ENCODE measurements around the gene TYMP. TPM values are rescaled to one million over a fixed set of nuclear protein-coding genes. Genes with fewer than 3 reads are reported as not detected.

The TYMP gene
- total and polyA plus RNA-seq, 2 of the 4 experiments (the other 2 are of a cell fraction): 0.18 to 0.74 TPM

- TF ChIP-seq MAZ (IDR thresholded peaks at IDR 0.05; ENCODE audit: borderline replicate concordance, low read depth, low read length): no peak
These were observed 31.9 kb upstream of the TYMP start (continued) for GRCh38 chr22:50561401-50562358.

- Histone ChIP-seq H3K9ac (ENCODE audit: low read depth, low read length) (no peak overlapping the region), H4K5ac (ENCODE audit: low read depth, low read length) (no peak overlapping the region), H2AK9ac (replicated peaks; ENCODE audit: low read depth, low read length, poor library complexity) (no peak overlapping the region), H3K4ac (ENCODE audit: low read depth, low read length) (no peak overlapping the region), H4K8ac (ENCODE audit: low read depth in 2 of 2, low read length in 2 of 2) (no peak overlapping the region), H3K9me1 (ENCODE audit: insufficient read depth, low read length) (0 out of 2 replicates have a peak, but pooled peaks cover 4% of the 10 kb centered on the region), H4K20me1 (ENCODE audit: insufficient read depth, low read length) (no peaks in the 10 kb centered on the region), H3K18ac (ENCODE audit: low read depth, low read length) (no peak overlapping the region), H3K79me1 (ENCODE audit: low read depth in 1 of 2, low read length in 2 of 2) (no peaks in the 10 kb centered on the region), H3K23ac (ENCODE audit: low read depth, low read length) (no peak overlapping the region), H3K27me3 (ENCODE audit: control insufficient read depth, insufficient read depth, low read length) (peaks cover 31% of the 10 kb centered on the region), H3K4me1 (ENCODE audit: control insufficient read depth, insufficient read depth, low read length) (no peaks in the 10 kb centered on the region), H3K56ac (ENCODE audit: extremely low read depth, insufficient read depth, low read length) (no peak overlapping the region), H3K36me3 (ENCODE audit: control insufficient read depth, insufficient read depth, low read length) (no peaks in the 10 kb centered on the region), H3K14ac (replicated peaks; ENCODE audit: low read depth, low read length) (no peak overlapping the region), H2BK15ac (ENCODE audit: low read depth, low read length) (no peak overlapping the region), H2AK5ac (ENCODE audit: low read depth, low read length) (no peak overlapping the region), H2BK20ac (ENCODE audit: low read depth, low read length) (no peak overlapping the region), H4K91ac (ENCODE audit: insufficient read depth, low read depth, low read length) (no peak overlapping the region), H2BK120ac (ENCODE audit: low read depth, low read length) (no peak overlapping the region), H2AFZ (replicated peaks; ENCODE audit: low read length, poor library complexity) (no peak overlapping the region), H3K9me3 (ENCODE audit: control insufficient read depth, insufficient read depth, low read length) (no peaks in the 10 kb centered on the region), H2BK5ac (ENCODE audit: low read depth, low read length, poor library complexity, severe bottlenecking) (no peak overlapping the region), H3K27ac (ENCODE audit: insufficient read depth, low read length) (no peak overlapping the region), H3K4me3 (ENCODE audit: insufficient read depth, low read depth, low read length) (no peak overlapping the region), H3K4me2 (ENCODE audit: low read depth, low read length) (no peak overlapping the region)
- ATAC-seq (ENCODE audit: low read depth) (no peak), DNase-seq (no peak)
- in situ Hi-C loops (cut with MboI; ENCODE audit: low sequenced_read_pairs): no loop called here
- dilution Hi-C loops (cut with HindIII; ENCODE audit: low sequenced_read_pairs, unreplicated experiment): no loop called here
- POLR2A ChIA-PET (ENCODE audit: unreplicated experiment): no interaction called here
- no peak for TF ChIP-seq RAD21 (IDR thresholded peaks at IDR 0.05; ENCODE audit: low read length)
- no peak for TF ChIP-seq POLR2A (IDR thresholded peaks at IDR 0.05; ENCODE audit: low read depth, low read length)
- TF ChIP-seq NFE2L2 (IDR thresholded peaks at IDR 0.05; ENCODE audit: low read depth, low read length): no peak
- TF ChIP-seq MXI1 (IDR thresholded peaks at IDR 0.05; ENCODE audit: borderline replicate concordance, low read depth, low read length): no peak
- TF ChIP-seq CHD1 (IDR thresholded peaks at IDR 0.05; ENCODE audit: low read depth, low read length): no peak
- TF ChIP-seq CEBPB (IDR thresholded peaks at IDR 0.05; ENCODE audit: low read depth, low read length): no peak
- TF ChIP-seq SMC3 (IDR thresholded peaks at IDR 0.05; ENCODE audit: low read depth, low read length): no peak
- TF ChIP-seq CTCF (conservative IDR thresholded peaks at IDR 0.05; ENCODE audit: low read depth, low read length): no peak
- CTCF ChIA-PET: interaction anchor here (0.6 to 1.2 kb wide), 3 partner anchors 51 to 87 kb away, joined by 3 to 4 read pairs (median 3); no protein-coding TSS in a partner anchor
- intact Hi-C loops (cut with micrococcal nuclease): no loop called here
- no CpG with 5 or more reads among the region's 3 CpGs for WGBS, 2 experiments (ENCODE audit: extremely low coverage in 2 of 2, insufficient read length in 1 of 2)
- BruUV-seq (replicated peaks): no TSS peak
These were observed 30.2 kb upstream of the TYMP start for GRCh38 chr22:50560034-50560433.
